H7 (cell line): ENCODE results near the gene NDE1. TPM values are rescaled to one million over a fixed set of nuclear protein-coding genes. Genes with fewer than 3 reads are reported as not detected.

ENCODE experiments used
- DNase-seq: peaks from one replicate; pipeline ENCODE4 v3.0.0; 2012
- H3K27me3 ChIP-seq: 2 replicates; pipeline ENCODE4 v1.6.0; 2011; ENCODE audit warnings: mild to moderate bottlenecking, low read length; ENCODE audit not compliant: control insufficient read depth, insufficient read depth
- H3K36me3 ChIP-seq: replicated peaks from 2 replicates; pipeline ENCODE4 v1.5.1; 2011; ENCODE audit warnings: low read length; ENCODE audit not compliant: control insufficient read depth, insufficient read depth
- H3K4me3 ChIP-seq: 2 replicates; pipeline ENCODE4 v1.5.1; 2011; ENCODE audit warnings: low read depth, mild to moderate bottlenecking, control low read depth, low read length, moderate library complexity; ENCODE audit not compliant: insufficient read depth
- total RNA-seq: library from RNA; depleted of rRNA; stranded (reverse); fragments of >200 nt; shearing (Covaris generic); gene quantifications from 2 replicates; pipeline ENCODE4 v1.2.3, GENCODE V29; 2014

NDE1 gene
- total RNA-seq, 1 experiment from 2014 or later: 34.5 TPM

DNA sequence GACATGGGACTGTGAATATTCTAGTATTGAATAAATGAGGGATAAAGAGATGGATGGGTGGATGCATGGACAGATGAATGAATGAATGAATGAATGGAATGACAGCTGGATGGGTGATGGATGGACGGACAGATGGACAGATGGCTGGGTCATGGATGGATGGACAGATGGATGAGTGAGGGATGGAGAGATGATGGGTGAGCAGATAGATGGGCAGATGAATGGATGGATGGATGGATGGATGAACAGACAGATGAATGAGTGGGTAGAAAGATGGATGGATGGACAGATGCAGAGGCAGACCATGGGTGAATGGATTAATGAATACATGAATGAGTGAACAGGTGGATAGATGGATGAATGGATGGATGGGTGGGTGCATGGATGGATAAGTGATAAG, 110.1 kb downstream of the NDE1 start:
- Histone ChIP-seq H3K27me3 (no peaks in the 10 kb centered on the region), H3K36me3 (no peaks in the 10 kb centered on the region), H3K4me3 (no peak overlapping the region)
- DNase-seq: no peak

DNA sequence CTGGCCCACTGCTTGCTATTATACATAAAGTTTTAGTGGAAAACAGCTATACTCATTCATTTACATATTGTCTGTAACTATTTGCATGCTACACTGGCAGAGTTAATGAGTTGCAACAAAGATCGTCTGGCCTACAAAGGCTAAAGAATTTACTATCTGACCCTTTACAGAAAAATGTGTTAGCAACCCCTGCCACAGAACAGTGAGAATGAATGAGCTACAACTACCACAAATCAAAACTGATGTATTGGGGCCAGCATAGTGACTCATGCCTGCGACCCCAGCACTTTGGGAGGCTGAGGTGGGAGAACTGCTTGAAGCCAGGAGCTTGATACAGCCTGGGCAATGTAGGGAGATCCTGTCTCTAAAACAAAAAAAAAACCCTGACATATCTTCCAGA, 114.1 kb downstream of the NDE1 start:
- no peak for DNase-seq
- Histone ChIP-seq H3K4me3 (no peak overlapping the region), H3K36me3 (no peaks in the 10 kb centered on the region), H3K27me3 (no peaks in the 10 kb centered on the region)

DNA sequence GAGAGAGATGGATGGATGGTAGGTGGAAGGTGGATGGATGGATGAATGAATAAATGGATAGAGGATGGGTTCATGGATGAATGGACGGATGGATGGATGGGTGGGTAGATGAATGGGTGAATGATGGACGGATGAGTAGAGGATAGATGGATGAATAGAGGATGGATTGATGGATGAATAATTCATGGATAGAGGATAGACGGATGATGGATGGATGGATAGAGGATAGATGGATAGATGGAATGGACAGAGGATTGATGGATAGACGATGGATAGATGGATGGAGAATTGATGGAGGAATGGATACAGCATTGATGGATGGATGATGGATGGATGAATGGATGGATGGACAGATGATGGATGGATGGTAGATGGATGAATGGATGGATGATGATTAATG, 115.1 kb downstream of the NDE1 start:
- no peak for DNase-seq
- Histone ChIP-seq H3K36me3 (no peaks in the 10 kb centered on the region), H3K27me3 (no peaks in the 10 kb centered on the region), H3K4me3 (no peak overlapping the region)

DNA sequence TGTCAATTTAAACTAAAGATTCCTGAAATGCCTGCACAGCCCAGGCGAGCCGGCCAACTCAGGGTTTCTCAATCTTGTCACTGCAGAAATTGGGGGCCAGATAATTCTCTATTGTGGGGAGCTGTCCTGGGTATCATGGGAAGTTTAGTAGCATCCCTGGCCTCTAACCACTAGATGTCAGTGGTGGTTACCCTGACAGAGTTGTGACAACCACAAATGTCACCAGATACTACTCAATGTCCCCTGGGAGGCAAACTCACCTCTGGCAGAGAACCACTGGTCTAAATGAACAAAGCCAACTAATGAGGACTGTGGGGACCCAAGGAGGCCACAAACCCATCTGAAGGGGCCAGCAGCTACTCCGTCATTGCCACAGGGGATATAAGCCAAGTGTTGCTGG, 115.8 kb downstream of the NDE1 start:
- Histone ChIP-seq H3K36me3 (no peaks in the 10 kb centered on the region), H3K27me3 (no peaks in the 10 kb centered on the region), H3K4me3 (no peak overlapping the region)
- DNase-seq: peak; percentile 62

DNA sequence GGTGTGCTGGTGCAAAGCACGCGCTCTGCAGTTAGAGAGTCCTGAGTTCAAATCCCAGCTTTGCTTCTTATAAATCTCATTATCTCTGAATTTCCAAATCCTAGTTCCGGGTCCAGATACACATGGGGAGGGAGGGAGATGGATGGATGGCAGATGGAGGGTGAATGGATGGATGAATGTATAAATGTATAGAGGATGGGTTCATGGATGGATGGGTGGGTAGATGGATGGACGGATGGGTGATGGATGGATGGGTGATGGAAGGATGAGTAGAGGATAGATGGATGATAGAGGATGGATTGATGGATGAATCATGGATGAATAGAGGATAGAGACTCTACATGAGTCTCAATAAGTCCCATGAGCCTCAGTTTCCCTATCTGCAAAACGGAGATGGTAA, 116.9 kb downstream of the NDE1 start:
- Histone ChIP-seq H3K4me3 (no peak overlapping the region), H3K36me3 (no peaks in the 10 kb centered on the region), H3K27me3 (no peaks in the 10 kb centered on the region)
- no peak for DNase-seq

DNA sequence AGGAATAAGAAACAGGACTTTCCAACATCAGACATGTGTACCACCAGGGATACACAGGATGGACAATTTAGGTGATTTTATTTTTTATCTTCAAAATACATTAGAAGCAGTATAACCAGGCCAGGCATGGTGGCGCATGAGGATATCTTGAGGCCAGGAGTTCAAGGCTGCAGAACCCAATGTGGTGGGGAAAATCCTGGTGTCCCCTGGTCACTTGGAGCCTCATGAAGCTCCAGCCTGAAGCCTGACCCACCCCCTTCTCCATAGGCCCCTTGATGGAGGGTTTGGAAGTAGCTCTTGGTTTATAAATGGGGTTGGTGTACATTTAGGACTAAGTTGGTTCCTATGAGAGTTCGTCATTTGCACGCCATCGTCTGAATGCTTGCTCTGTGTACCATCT, 118.2 kb downstream of the NDE1 start:
- DNase-seq: no peak
- Histone ChIP-seq H3K4me3 (no peak overlapping the region), H3K27me3 (no peaks in the 10 kb centered on the region), H3K36me3 (no peaks in the 10 kb centered on the region)

DNA sequence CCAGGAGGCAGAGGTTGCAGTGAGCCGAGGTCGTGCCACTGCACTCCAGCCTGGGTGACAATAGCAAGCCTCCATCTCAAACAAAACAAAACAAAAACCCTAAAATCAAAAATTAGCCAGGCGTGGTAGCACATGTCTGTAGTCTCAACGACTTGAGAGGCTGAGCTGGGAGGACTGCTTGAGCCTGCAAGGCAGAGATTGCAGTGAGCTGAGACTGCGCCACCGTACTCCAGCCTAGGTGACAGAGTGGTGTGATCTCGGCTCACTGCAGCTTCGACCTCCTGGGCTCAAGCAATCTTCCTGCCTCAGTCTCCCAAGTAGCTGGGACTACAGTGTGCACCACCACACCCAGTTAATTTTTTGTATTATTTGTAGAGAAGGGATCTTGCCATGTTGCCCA, 119.2 kb downstream of the NDE1 start:
- Histone ChIP-seq H3K36me3 (no peaks in the 10 kb centered on the region), H3K4me3 (no peak overlapping the region), H3K27me3 (no peaks in the 10 kb centered on the region)
- DNase-seq: no peak

DNA sequence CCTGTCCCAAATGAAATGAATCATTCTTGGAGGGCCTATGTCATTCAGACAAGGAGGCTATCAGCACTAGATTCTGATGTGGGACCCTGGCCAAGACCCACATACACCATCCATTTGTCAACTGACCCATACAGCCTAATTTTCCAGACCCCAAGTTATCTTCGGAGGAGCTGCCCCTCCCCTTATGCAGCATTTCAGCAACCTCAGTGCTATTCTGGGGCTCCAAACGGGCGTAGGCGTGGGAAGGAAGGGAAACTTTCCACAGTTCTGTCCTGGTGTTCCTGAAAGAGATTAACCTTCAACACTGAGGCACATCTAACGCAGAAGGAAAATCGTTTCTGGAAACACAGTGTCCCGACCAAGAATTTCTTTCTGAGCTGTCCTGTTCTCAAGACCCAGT, 120.1 kb downstream of the NDE1 start:
- Histone ChIP-seq H3K27me3 (no peaks in the 10 kb centered on the region), H3K36me3 (no peaks in the 10 kb centered on the region), H3K4me3 (no peak overlapping the region)
- DNase-seq: no peak

DNA sequence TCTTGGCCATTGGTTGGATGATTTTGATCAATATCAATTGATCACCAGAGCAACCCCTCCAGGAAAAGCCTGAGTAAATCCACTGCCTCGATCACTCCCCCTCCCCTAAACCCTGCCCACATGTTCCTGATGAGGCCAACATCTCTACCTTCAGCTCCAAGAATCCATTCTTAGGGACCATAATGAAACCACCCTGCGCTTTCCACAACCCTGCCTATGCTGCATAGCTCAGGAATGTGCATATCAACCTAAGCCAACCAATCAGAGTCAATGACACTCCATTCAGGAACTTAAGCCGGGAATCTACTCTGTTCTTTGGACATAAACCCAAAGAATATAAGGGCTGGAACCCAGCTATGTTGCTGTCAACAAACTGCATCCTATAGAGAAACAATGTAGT, 120.5 kb downstream of the NDE1 start:
- Histone ChIP-seq H3K27me3 (no peaks in the 10 kb centered on the region), H3K4me3 (no peak overlapping the region), H3K36me3 (no peaks in the 10 kb centered on the region)
- no peak for DNase-seq

DNA sequence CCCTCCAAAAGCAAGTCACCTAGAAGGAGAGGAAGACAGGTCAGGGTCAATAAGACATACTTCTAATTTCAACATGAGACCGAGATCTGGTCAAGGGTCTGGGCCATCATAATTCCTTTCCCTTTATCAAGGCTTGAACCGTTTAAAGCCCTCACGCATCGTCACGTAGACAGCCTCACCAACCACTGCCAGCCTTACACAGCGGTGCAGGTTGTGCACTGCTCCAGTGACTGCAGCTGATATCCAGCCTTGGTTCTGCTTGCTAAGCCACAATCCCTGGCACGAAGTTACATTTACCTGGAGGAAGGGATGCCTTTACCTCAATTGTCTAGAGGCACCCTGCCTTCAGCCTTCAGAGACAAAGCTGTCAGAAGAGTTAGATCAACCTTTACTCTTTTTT, 121.6 kb downstream of the NDE1 start:
- H3K36me3 ChIP-seq: no peaks in the 10 kb centered on the region
- no peaks in the 10 kb centered on the region for H3K27me3 ChIP-seq
- DNase-seq: no peak
- no peak overlapping the region for H3K4me3 ChIP-seq

DNA sequence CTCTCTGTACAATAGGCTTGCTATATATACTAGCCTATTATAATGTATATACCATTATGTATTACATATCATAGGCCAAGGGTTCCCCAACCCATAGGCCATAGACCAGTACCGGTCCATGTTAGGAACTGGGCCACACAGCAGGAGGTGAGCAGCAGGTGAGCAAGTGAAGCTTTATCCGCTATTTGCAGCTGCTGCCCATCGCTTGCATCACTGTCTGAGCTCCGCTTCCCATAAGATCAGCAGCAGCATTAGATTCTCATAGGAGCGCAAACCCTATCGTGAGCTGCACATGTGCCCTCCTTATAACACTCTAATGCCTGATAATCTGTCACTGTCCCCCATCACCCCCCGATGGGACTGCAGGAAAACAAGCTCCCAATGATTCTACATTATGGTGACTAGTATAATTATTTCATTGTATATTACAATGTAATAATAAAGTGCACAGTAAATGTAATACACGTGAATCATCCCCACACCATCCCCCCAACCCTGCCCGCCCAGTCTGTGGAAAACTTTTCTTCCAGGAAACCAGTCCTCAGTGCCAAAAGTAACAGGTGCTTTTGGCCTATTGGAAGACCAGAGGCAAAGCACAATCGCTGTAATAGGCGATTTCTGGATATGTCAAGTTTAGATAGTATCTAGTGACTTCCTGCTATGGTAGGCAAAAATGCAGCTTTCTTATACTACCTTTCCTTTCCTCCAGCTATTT, 122.7 kb downstream of the NDE1 start:
- Histone ChIP-seq H3K4me3 (no peak overlapping the region), H3K27me3 (no peaks in the 10 kb centered on the region), H3K36me3 (no peaks in the 10 kb centered on the region)
- no peak for DNase-seq

DNA sequence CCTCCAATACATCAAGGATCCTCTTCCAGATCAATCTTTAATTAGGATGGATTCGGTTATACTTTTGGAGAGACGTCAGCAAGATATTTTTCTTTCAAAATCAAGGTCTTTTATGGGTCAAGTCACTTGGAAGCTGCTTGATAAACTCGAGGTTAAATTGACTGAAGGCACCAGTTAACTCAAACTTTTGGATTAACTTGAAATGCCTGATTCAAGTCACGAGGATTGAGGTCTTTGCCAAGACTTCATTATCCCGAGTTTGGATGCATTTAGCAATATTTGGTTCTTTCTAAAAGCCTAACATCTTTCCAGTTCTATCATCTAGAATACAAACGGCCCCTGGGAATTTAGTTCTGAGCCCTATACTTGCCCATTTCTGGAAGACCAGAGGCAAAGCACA, 123.9 kb downstream of the NDE1 start:
- H3K4me3 ChIP-seq: no peak overlapping the region
- H3K36me3 ChIP-seq: no peaks in the 10 kb centered on the region
- 0 out of 2 replicates have a peak, but pooled peaks cover 2% of the 10 kb centered on the region for H3K27me3 ChIP-seq
- DNase-seq: no peak

DNA sequence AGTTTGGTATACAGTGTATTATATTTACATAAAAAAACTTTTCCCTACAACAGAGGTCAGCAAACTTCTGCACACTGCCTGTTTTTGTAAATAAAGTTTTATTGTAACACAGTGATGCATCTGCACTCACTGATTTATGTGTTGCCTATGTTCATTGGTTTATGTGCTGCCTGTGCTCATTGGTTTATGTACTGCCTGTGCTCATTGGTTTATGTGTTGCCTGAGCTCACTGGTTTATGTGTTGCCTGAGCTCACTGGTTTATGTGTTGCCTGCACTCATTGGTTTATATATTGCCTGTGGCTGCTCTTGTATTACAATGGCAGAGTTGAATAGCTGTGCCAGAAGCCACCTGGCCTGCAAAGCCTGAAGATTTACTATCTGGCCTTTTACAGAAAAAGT, 125.2 kb downstream of the NDE1 start:
- H3K4me3 ChIP-seq: no peak overlapping the region
- DNase-seq: peak; percentile 36
- H3K27me3 ChIP-seq: 0 out of 2 replicates have a peak, but pooled peaks cover 2% of the 10 kb centered on the region
- no peaks in the 10 kb centered on the region for H3K36me3 ChIP-seq

DNA sequence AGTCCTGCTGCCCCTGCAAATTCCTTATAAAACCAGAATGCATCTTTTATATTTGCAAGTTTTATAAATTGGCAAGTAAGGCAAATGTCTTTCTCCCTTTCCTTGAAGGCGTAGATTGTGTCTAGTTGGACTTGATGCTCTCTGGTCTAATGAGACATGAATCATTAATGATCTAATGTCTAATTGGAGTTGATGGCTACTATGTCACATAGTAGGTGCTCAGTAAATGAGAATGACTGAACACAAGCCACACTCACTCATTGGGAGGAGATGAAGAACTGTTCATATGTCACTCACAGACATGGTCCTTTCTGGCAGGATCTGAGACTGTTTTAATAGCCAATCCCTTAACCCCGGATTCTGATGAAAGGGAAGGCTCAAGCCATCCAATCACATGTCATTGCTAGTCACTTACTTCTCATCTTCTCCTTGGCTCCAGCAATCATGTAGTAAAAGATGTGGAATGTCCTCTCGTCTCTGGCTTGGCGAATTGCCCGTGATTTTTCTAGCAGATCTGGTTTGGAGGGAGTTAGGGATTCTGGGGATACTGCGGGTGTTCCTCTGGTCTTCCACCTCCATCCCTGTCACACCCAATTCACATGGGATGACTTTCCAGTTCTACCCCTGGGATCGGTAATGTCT, 125.7 kb downstream of the NDE1 start:
- Histone ChIP-seq H3K4me3 (no peak overlapping the region), H3K27me3 (0 out of 2 replicates have a peak, but pooled peaks cover 2% of the 10 kb centered on the region), H3K36me3 (no peaks in the 10 kb centered on the region)
- DNase-seq: no peak
